ENCODE results near the gene STRAP. TPM values are rescaled to one million over a fixed set of nuclear protein-coding genes. Genes with fewer than 3 reads are reported as not detected.
"Not testable (repeated sequence)": the region's sequence is repeated elsewhere in the genome, so short reads cannot be mapped to it uniquely, and the experiment has no call there.

STRAP gene
- total RNA-seq, 1 donor from 2014 or later = 82.4 TPM

DNA sequence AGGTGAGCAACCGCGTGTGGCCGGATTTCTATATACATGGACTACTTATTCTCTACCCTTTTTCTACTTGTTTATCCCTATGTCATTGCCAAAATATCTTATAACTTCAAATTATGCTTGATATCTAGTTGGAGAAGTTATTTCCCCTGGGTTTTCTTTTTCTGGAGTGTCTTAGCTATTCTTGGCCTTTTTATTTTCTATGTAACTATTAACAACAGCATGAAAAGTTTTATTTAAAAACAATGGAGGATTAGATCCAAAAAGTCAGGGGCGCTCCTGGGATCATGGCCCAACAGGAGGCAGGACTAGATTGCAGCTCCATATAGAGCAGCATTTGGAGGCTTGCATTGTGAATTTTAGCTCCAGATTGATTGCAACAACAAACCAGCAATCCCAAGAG, 8.6 kb upstream of the STRAP start:
- H3K27me3 ChIP-seq (ENCODE audit: control insufficient read depth, insufficient read depth, low read length) = no peaks in the 10 kb centered on the region
- H3K4me3 ChIP-seq (ENCODE audit: low read depth, low read length) = no peak overlapping the region
- DNase-seq (ENCODE audit: low read depth) (no peak), FAIRE-seq (no peak)
- H3K36me3 ChIP-seq (ENCODE audit: control insufficient read depth, insufficient read depth, low read length) = no peaks in the 10 kb centered on the region
- no peak for TF ChIP-seq CTCF (IDR thresholded peaks at IDR 0.05; ENCODE audit: insufficient read depth, low read length, severe bottlenecking)

GRCh38 chr12:15874556-15875145, 7.5 kb upstream of the STRAP start:
- not testable (repeated sequence) for H3K4me3 ChIP-seq (ENCODE audit: low read depth, low read length); H3K36me3 ChIP-seq (ENCODE audit: control insufficient read depth, insufficient read depth, low read length); FAIRE-seq; H3K27me3 ChIP-seq (ENCODE audit: control insufficient read depth, insufficient read depth, low read length); DNase-seq (ENCODE audit: low read depth)

GRCh38 chr12:15875863-15876262, 6.3 kb upstream of the STRAP start:
- no peaks in the 10 kb centered on the region for H3K27me3 ChIP-seq (ENCODE audit: control insufficient read depth, insufficient read depth, low read length)
- DNase-seq (ENCODE audit: low read depth) (no peak), FAIRE-seq (no peak)
- no peak overlapping the region for H3K4me3 ChIP-seq (ENCODE audit: low read depth, low read length)
- TF ChIP-seq CTCF (IDR thresholded peaks at IDR 0.05; ENCODE audit: insufficient read depth, low read length, severe bottlenecking) = no peak
- no peaks in the 10 kb centered on the region for H3K36me3 ChIP-seq (ENCODE audit: control insufficient read depth, insufficient read depth, low read length)

GRCh38 chr12:15879413-15879812, 2.8 kb upstream of the STRAP start:
- TF ChIP-seq CTCF (IDR thresholded peaks at IDR 0.05; ENCODE audit: insufficient read depth, low read length, severe bottlenecking) = no peak
- peaks cover 1% of the 10 kb centered on the region for H3K36me3 ChIP-seq (ENCODE audit: control insufficient read depth, insufficient read depth, low read length)
- H3K27me3 ChIP-seq (ENCODE audit: control insufficient read depth, insufficient read depth, low read length) = no peaks in the 10 kb centered on the region
- H3K4me3 ChIP-seq (ENCODE audit: low read depth, low read length) = no peak overlapping the region
- no peak for DNase-seq (ENCODE audit: low read depth)
- FAIRE-seq = no peak

- Histone ChIP-seq H3K4me3 (ENCODE audit: low read depth, low read length) (no peak overlapping the region), H3K36me3 (ENCODE audit: control insufficient read depth, insufficient read depth, low read length) (peaks cover 1% of the 10 kb centered on the region), H3K27me3 (ENCODE audit: control insufficient read depth, insufficient read depth, low read length) (no peaks in the 10 kb centered on the region)
- no peak for TF ChIP-seq CTCF (IDR thresholded peaks at IDR 0.05; ENCODE audit: insufficient read depth, low read length, severe bottlenecking)
- FAIRE-seq (no peak), DNase-seq (ENCODE audit: low read depth) (no peak)
Observed at GRCh38 chr12:15880721-15881120, 1.5 kb upstream of the STRAP start.

- no peak for TF ChIP-seq CTCF (IDR thresholded peaks at IDR 0.05; ENCODE audit: insufficient read depth, low read length, severe bottlenecking)
- peaks cover 5% of the 10 kb centered on the region for H3K36me3 ChIP-seq (ENCODE audit: control insufficient read depth, insufficient read depth, low read length)
- DNase-seq (ENCODE audit: low read depth) (peak; percentile 8), FAIRE-seq (no peak)
- peak overlapping the region; percentile 66 for H3K4me3 ChIP-seq (ENCODE audit: low read depth, low read length)
- no peaks in the 10 kb centered on the region for H3K27me3 ChIP-seq (ENCODE audit: control insufficient read depth, insufficient read depth, low read length)
Observed at GRCh38 chr12:15883536-15883935, 1.3 kb downstream of the STRAP start.

Data from bronchial epithelial cell (primary cell).